Epithelial cell of esophagus (primary cell): ENCODE measurements around the gene FN3KRP.

Experiments used
- DNase-seq: peaks from one replicate; pipeline ENCODE4 v3.0.0; 2010; ENCODE audit warnings: low read depth
- H3K4me3 ChIP-seq: 2 replicates; pipeline ENCODE4 v1.5.1; 2011; ENCODE audit warnings: mild to moderate bottlenecking, low read length, control low read depth
- CTCF ChIP-seq: IDR thresholded peaks from 2 replicates; pipeline ENCODE4 v1.5.1; 2011; ENCODE audit warnings: low read depth, mild to moderate bottlenecking, low read length, control low read depth, inconsistent platforms; ENCODE audit not compliant: insufficient read depth; ENCODE audit errors: missing control alignments

FN3KRP gene

GRCh38 chr17:82723169-82723807 is 6.8 kb downstream of the FN3KRP start:
- no peak for DNase-seq
- no peak overlapping the region for H3K4me3 ChIP-seq
- TF ChIP-seq CTCF: no peak

GRCh38 chr17:82726427-82726826 is 9.9 kb downstream of the FN3KRP start:
- H3K4me3 ChIP-seq: no peak overlapping the region
- no peak for TF ChIP-seq CTCF
- no peak for DNase-seq

DNA sequence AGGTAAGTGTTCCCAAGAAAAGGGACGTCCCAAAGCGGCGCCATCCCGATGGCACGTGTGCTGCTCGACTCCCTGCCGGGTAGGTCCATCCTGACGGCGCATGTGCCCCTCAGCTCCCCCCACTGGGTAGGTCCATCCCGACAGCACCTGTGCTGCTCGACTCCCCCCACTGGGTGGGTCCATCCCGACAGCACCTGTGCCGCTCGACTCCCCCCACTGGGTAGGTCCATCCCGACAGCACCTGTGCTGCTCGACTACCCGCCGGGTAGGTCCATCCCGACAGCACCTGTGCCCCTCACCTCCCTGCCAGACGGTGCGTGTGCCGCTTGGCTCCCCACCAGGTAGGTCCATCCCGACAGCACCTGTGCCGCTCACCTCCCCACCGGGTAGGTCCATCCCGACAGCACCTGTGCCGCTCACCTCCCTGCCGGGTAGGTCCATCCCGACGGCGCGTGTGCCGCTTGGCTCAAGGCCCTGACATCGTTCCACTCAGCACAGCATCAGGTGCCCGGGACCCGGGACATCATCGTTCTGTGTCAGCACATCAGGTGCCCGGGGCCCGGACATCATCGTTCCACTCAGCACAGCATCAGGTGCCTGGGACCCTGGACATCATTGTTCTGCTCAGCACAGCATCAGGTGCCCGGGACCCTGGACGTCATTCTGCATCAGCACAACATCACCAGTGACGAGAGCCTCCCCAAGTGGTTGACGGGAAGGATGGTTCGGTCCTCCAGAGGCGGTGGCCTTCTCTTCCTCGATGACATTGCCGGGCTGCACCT is 13.2 kb downstream of the FN3KRP start:
- DNase-seq: no peak
- no peak overlapping the region for H3K4me3 ChIP-seq
- TF ChIP-seq CTCF: no peak

GRCh38 chr17:82732118-82732743 is 15.7 kb downstream of the FN3KRP start:
- no peak for DNase-seq
- TF ChIP-seq CTCF: no peak
- H3K4me3 ChIP-seq: no peak overlapping the region

- no peak for TF ChIP-seq CTCF
- DNase-seq: peak; percentile 44
Observed at GRCh38 chr17:82734987-82735866, 18.7 kb downstream of the FN3KRP start, which contains the start of gene FN3K. Gene FN3K, plus strand, starts transcription at chr17:82735615. Its CDS starts 22 bp downstream, at chr17:82735637.

DNA sequence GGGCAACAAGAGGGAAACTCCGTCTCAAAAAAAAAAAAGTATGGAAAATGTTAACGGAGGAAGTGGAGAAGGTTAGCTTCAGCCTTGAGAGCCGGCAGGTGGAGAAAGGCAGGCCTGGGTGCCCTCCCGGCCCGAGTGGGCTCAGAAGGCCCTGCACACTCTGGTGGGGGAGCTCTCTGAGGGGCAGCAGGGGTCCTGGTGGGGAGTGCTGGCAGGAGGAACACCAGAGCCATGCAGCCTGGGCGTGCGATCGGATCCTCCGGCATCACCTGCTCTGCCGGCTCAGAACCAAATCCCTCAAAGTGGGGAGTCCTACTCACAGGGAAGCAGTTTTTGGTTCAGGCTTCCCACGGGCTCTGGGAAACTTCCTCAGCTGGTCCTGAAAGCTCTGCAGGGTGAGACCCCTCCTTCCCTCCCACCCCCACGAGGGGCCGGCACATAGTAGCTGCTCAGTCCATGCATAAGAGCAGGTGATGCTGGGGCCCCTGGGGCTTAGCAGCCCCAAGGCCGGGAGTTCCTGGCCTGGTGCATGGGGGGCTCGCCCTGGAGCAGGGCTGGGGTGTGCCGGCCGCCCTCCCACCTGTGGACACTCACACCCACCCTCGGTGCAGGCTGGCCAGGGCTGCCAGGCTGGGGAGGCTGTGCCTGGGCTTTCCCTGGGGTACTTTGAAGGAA is 20.1 kb downstream of the FN3KRP start:
- no peak overlapping the region for H3K4me3 ChIP-seq
- no peak for TF ChIP-seq CTCF
- DNase-seq: no peak

More at GRCh38 chr17:82734987-82735866, 18.7 kb downstream of the FN3KRP start, which contains the start of gene FN3K:
- peak within 1 kb of the TSS; percentile 43 for H3K4me3 ChIP-seq
